HPDE6-E6E7 (cell line): Measurements from ENCODE around the gene GMNC.

Experiments
- DNase-seq: peaks from one replicate; pipeline ENCODE4 v3.0.0; 2011; ENCODE audit warnings: missing footprints; ENCODE audit errors: extremely low spot score

GMNC gene

GRCh38 chr3:190849607-190850006 lies 12.9 kb downstream of the GMNC start:
- DNase-seq: peak; percentile 29

GRCh38 chr3:190848870-190849269 lies 13.6 kb downstream of the GMNC start:
- DNase-seq: no peak

- no peak for DNase-seq
Measured at GRCh38 chr3:190847436-190847835, 15.1 kb downstream of the GMNC start.

GRCh38 chr3:190840146-190840545 lies 22.3 kb downstream of the GMNC start:
- no peak for DNase-seq

- DNase-seq: no peak
Measured at GRCh38 chr3:190831225-190831624, 31.3 kb downstream of the GMNC start.

GRCh38 chr3:190830031-190830430 lies 32.5 kb downstream of the GMNC start:
- DNase-seq: no peak

GRCh38 chr3:190826018-190826417 lies 36.5 kb downstream of the GMNC start:
- no peak for DNase-seq

GRCh38 chr3:190825386-190826016 lies 37.0 kb downstream of the GMNC start:
- DNase-seq: no peak

- DNase-seq: peak; percentile 11
Measured at GRCh38 chr3:190811775-190812480, 50.6 kb downstream of the GMNC start.

GRCh38 chr3:190810957-190811356 lies 51.5 kb downstream of the GMNC start:
- peak; percentile 12 for DNase-seq

- no peak for DNase-seq
Measured at GRCh38 chr3:190809351-190809750, 53.1 kb downstream of the GMNC start.

- DNase-seq: no peak
Measured at GRCh38 chr3:190807719-190808375, 54.6 kb downstream of the GMNC start.
